ENCODE measurements around the gene SLC8B1.

DNA sequence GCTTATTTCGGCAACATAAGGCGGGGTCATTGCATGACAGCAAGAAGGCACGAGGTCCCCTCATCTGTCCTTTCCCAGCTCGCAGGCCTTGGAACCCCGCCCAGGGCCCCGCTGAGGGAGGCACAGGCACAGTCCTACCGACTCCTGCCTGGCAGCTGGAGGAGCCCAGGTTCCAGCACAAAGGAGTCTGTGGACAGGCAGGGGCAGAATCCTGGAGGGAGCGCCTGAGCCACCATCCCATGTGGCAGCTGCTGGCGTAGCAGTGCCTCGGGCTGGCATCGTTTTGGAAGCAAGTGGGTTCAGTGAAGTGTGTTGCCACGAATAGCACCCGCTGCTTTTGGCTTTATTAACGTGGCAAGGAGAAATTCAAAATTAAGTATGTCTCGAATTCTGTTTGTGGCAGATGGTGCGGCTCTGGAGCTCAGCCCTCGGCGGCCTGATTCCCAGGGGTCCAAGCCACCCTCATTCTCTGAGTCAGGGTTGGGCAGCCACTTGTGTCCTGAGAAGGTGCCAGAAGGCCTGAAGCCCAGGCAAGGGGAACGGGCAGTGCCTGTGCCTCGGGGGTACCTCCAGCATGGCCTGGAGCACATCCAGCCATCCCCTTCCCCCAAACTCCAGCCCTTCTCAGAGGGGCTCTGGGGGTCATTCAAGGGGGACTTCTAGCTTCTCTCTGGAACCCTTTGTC is 35.9 kb downstream of the SLC8B1 start:
- TF ChIP-seq, protein P1, sequence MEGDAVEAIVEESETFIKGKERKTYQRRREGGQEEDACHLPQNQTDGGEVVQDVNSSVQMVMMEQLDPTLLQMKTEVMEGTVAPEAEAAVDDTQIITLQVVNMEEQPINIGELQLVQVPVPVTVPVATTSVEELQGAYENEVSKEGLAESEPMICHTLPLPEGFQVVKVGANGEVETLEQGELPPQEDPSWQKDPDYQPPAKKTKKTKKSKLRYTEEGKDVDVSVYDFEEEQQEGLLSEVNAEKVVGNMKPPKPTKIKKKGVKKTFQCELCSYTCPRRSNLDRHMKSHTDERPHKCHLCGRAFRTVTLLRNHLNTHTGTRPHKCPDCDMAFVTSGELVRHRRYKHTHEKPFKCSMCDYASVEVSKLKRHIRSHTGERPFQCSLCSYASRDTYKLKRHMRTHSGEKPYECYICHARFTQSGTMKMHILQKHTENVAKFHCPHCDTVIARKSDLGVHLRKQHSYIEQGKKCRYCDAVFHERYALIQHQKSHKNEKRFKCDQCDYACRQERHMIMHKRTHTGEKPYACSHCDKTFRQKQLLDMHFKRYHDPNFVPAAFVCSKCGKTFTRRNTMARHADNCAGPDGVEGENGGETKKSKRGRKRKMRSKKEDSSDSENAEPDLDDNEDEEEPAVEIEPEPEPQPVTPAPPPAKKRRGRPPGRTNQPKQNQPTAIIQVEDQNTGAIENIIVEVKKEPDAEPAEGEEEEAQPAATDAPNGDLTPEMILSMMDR (IDR thresholded peaks at IDR 0.05): peak in 1 of 6 experiments; percentile 13
- no peak for TF ChIP-seq POLR2A (IDR thresholded peaks at IDR 0.05)
